Stimulated activated effector memory CD8-positive, alpha-beta T cell treated with anti-CD3 and anti-CD28 coated beads, Interleukin-12 subunit alpha, Interleukin-12 subunit beta, amount 100 ng/mL, for 72 hours (primary cell): Measurements from ENCODE around the gene DACH2.

ENCODE experiments used
- ATAC-seq: fragments of 150-1000 bp; cut with Tn5 transposase; 2 replicates; pipeline ENCODE4 v1.10.0; 2021
- DNase-seq, 2 donors: peaks; one replicate each; pipeline ENCODE4 v3.0.0; 2021 to 2022; ENCODE audit warnings: low spot score in 2 of 2
- H3K27ac Mint-ChIP-seq: one replicate; pipeline ENCODE4 v1.8.0; 2022; ENCODE audit warnings: mild to moderate bottlenecking, mixed read lengths
- H3K36me3 Mint-ChIP-seq: one replicate; pipeline ENCODE4 v1.8.0; 2022; ENCODE audit warnings: mild to moderate bottlenecking, mixed read lengths
- H3K4me1 Mint-ChIP-seq: one replicate; pipeline ENCODE4 v1.8.0; 2022; ENCODE audit warnings: mixed read lengths
- H3K4me3 Mint-ChIP-seq: one replicate; pipeline ENCODE4 v1.8.0; 2022; ENCODE audit warnings: mild to moderate bottlenecking, mixed read lengths
- H3K9me3 Mint-ChIP-seq: one replicate; pipeline ENCODE4 v1.8.0; 2022; ENCODE audit warnings: mixed read lengths

Gene DACH2

GRCh38 chrX:86195343-86195742, 47.1 kb downstream of the DACH2 start:
- Mint-ChIP-seq H3K36me3 (no peaks in the 10 kb centered on the region), H3K9me3 (peaks cover 4% of the 10 kb centered on the region), H3K4me3 (no peak overlapping the region), H3K27ac (no peak overlapping the region), H3K4me1 (no peaks in the 10 kb centered on the region)
- no peak for ATAC-seq
- no peak for DNase-seq

- no peak overlapping the region for H3K27ac Mint-ChIP-seq
- no peak for DNase-seq
- no peak for ATAC-seq
- no peak overlapping the region for H3K4me3 Mint-ChIP-seq
- no peaks in the 10 kb centered on the region for H3K36me3 Mint-ChIP-seq
- peaks cover 6% of the 10 kb centered on the region for H3K9me3 Mint-ChIP-seq
- H3K4me1 Mint-ChIP-seq = no peaks in the 10 kb centered on the region
Observed at GRCh38 chrX:86197815-86198214, 49.6 kb downstream of the DACH2 start.

GRCh38 chrX:86210772-86211171, 62.5 kb downstream of the DACH2 start:
- DNase-seq (no peak), ATAC-seq (no peak)
- H3K27ac Mint-ChIP-seq = no peak overlapping the region
- H3K9me3 Mint-ChIP-seq = no peaks in the 10 kb centered on the region
- H3K4me1 Mint-ChIP-seq = no peaks in the 10 kb centered on the region
- H3K36me3 Mint-ChIP-seq = no peaks in the 10 kb centered on the region
- H3K4me3 Mint-ChIP-seq = no peak overlapping the region

- Mint-ChIP-seq H3K4me3 (no peak overlapping the region), H3K36me3 (no peaks in the 10 kb centered on the region), H3K4me1 (no peaks in the 10 kb centered on the region), H3K9me3 (peaks cover 2% of the 10 kb centered on the region), H3K27ac (no peak overlapping the region)
- DNase-seq = no peak
- ATAC-seq = no peak
Observed at GRCh38 chrX:86215260-86215659, 67.0 kb downstream of the DACH2 start.

- ATAC-seq (no peak), DNase-seq (no peak)
- no peak overlapping the region for H3K27ac Mint-ChIP-seq
- H3K9me3 Mint-ChIP-seq = peaks cover 10% of the 10 kb centered on the region
- no peaks in the 10 kb centered on the region for H3K36me3 Mint-ChIP-seq
- no peaks in the 10 kb centered on the region for H3K4me1 Mint-ChIP-seq
- H3K4me3 Mint-ChIP-seq = no peak overlapping the region
Observed at GRCh38 chrX:86237482-86237881, 89.2 kb downstream of the DACH2 start.

GRCh38 chrX:86241547-86241946, 93.3 kb downstream of the DACH2 start:
- Mint-ChIP-seq H3K9me3 (peaks cover 8% of the 10 kb centered on the region), H3K4me3 (no peak overlapping the region), H3K4me1 (no peaks in the 10 kb centered on the region), H3K36me3 (no peaks in the 10 kb centered on the region), H3K27ac (no peak overlapping the region)
- no peak for DNase-seq
- no peak for ATAC-seq

GRCh38 chrX:86263526-86263925, 115.3 kb downstream of the DACH2 start:
- ATAC-seq (no peak), DNase-seq (no peak)
- Mint-ChIP-seq H3K4me1 (no peaks in the 10 kb centered on the region), H3K9me3 (no peaks in the 10 kb centered on the region), H3K36me3 (no peaks in the 10 kb centered on the region), H3K27ac (no peak overlapping the region), H3K4me3 (no peak overlapping the region)

- ATAC-seq = no peak
- Mint-ChIP-seq H3K36me3 (no peaks in the 10 kb centered on the region), H3K9me3 (no peaks in the 10 kb centered on the region), H3K27ac (no peak overlapping the region), H3K4me3 (no peak overlapping the region), H3K4me1 (no peaks in the 10 kb centered on the region)
- no peak for DNase-seq
Observed at GRCh38 chrX:86295293-86295692, 147.0 kb downstream of the DACH2 start.

GRCh38 chrX:86322913-86323312, 174.7 kb downstream of the DACH2 start:
- Mint-ChIP-seq H3K36me3 (no peaks in the 10 kb centered on the region), H3K4me3 (no peak overlapping the region), H3K9me3 (no peaks in the 10 kb centered on the region), H3K4me1 (no peaks in the 10 kb centered on the region), H3K27ac (no peak overlapping the region)
- ATAC-seq (no peak), DNase-seq (no peak)

- ATAC-seq (no peak), DNase-seq (no peak)
- H3K27ac Mint-ChIP-seq = no peak overlapping the region
- no peaks in the 10 kb centered on the region for H3K9me3 Mint-ChIP-seq
- H3K4me3 Mint-ChIP-seq = no peak overlapping the region
- H3K4me1 Mint-ChIP-seq = no peaks in the 10 kb centered on the region
- no peaks in the 10 kb centered on the region for H3K36me3 Mint-ChIP-seq
Observed at GRCh38 chrX:86329174-86329573, 180.9 kb downstream of the DACH2 start.

GRCh38 chrX:86348669-86349068, 200.4 kb downstream of the DACH2 start:
- Mint-ChIP-seq H3K4me3 (no peak overlapping the region), H3K4me1 (no peaks in the 10 kb centered on the region), H3K27ac (no peak overlapping the region), H3K36me3 (no peaks in the 10 kb centered on the region), H3K9me3 (peaks cover 2% of the 10 kb centered on the region)
- ATAC-seq (no peak), DNase-seq (no peak)

- Mint-ChIP-seq H3K4me3 (no peak overlapping the region), H3K36me3 (no peaks in the 10 kb centered on the region), H3K9me3 (peaks cover 2% of the 10 kb centered on the region), H3K27ac (no peak overlapping the region), H3K4me1 (no peaks in the 10 kb centered on the region)
- no peak for DNase-seq
- ATAC-seq = no peak
Observed at GRCh38 chrX:86349115-86349514, 200.9 kb downstream of the DACH2 start.

- Mint-ChIP-seq H3K27ac (no peak overlapping the region), H3K4me1 (no peaks in the 10 kb centered on the region), H3K36me3 (no peaks in the 10 kb centered on the region), H3K4me3 (no peak overlapping the region), H3K9me3 (peaks cover 3% of the 10 kb centered on the region)
- ATAC-seq (no peak), DNase-seq (no peak)
Observed at GRCh38 chrX:86369847-86370630, 221.8 kb downstream of the DACH2 start.

GRCh38 chrX:86370927-86371326, 222.7 kb downstream of the DACH2 start:
- Mint-ChIP-seq H3K36me3 (no peaks in the 10 kb centered on the region), H3K4me3 (no peak overlapping the region), H3K4me1 (no peaks in the 10 kb centered on the region), H3K9me3 (peaks cover 3% of the 10 kb centered on the region), H3K27ac (no peak overlapping the region)
- no peak for ATAC-seq
- DNase-seq = no peak

- Mint-ChIP-seq H3K4me1 (no peaks in the 10 kb centered on the region), H3K27ac (no peak overlapping the region), H3K36me3 (no peaks in the 10 kb centered on the region)
Observed at GRCh38 chrX:86379209-86379608, 231.0 kb downstream of the DACH2 start.

GRCh38 chrX:86383681-86384540, 235.7 kb downstream of the DACH2 start:
- Mint-ChIP-seq H3K36me3 (no peaks in the 10 kb centered on the region), H3K4me1 (no peaks in the 10 kb centered on the region), H3K9me3 (no peaks in the 10 kb centered on the region), H3K4me3 (no peak overlapping the region), H3K27ac (no peak overlapping the region)
- DNase-seq (no peak), ATAC-seq (no peak)

More at GRCh38 chrX:86379209-86379608, 231.0 kb downstream of the DACH2 start:
- DNase-seq (no peak), ATAC-seq (no peak)
- Mint-ChIP-seq H3K4me3 (no peak overlapping the region), H3K9me3 (no peaks in the 10 kb centered on the region)
